PC-9 (cell line): Measurements from ENCODE around the gene SEC24B. TPM values are rescaled to one million over a fixed set of nuclear protein-coding genes. Genes with fewer than 3 reads are reported as not detected.

Source experiments
- BruUV-seq: library from RNA; stranded (reverse); fragments of 400-500 nt; replicated peaks from 2 replicates; lab custom pipeline; 2021; lab: Mats Ljungman, UMichigan
- CTCF ChIA-PET: fragments of 300-600 bp; sonication (Branson Sonifier 250); formaldehyde crosslinking; loops from one replicate; lab custom pipeline; 2022; ENCODE audit warnings: antibody characterized with exemption; lab: Charles Lee
- POLR2A ChIA-PET: fragments of 300-600 bp; sonication (Branson Sonifier 250); formaldehyde crosslinking; loops from one replicate; lab custom pipeline; 2022; ENCODE audit warnings: antibody characterized with exemption; ENCODE audit not compliant: unreplicated experiment; lab: Charles Lee
- DNase-seq, 2 experiments: peaks; one replicate each; pipeline versions ENCODE4 v3.0.0 to v3.0.0-alpha.2; 2015 to 2022; ENCODE audit warnings: mixed read lengths in 1 of 2
- H2AFZ ChIP-seq: fragments of 200-600 bp; sonication (generic); 2 replicates; pipeline ENCODE4 v1.8.1; 2017; ENCODE audit warnings: antibody characterized with exemption
- H3F3A ChIP-seq: fragments of 200-600 bp; sonication (generic); 2 replicates; pipeline ENCODE4 v1.8.1; 2017; ENCODE audit warnings: antibody characterized with exemption, mild to moderate bottlenecking, low read depth; ENCODE audit not compliant: insufficient read depth
- H3K27ac ChIP-seq: fragments of 200-600 bp; sonication (generic); 2 replicates; pipeline ENCODE4 v1.6.1; 2016; ENCODE audit warnings: mixed run types
- H3K27me3 ChIP-seq: fragments of 200-600 bp; sonication (generic); 2 replicates; pipeline ENCODE4 v1.6.1; 2016; ENCODE audit warnings: low read depth, mixed run types; ENCODE audit not compliant: insufficient read depth
- H3K36me3 ChIP-seq: fragments of 200-600 bp; sonication (generic); 2 replicates; pipeline ENCODE4 v1.6.1; 2016; ENCODE audit warnings: low read depth, mixed run types
- H3K4me1 ChIP-seq: fragments of 200-600 bp; sonication (generic); replicated peaks from 2 replicates; pipeline ENCODE4 v1.6.1; 2016; ENCODE audit warnings: mixed run types; ENCODE audit not compliant: insufficient read depth
- H3K4me2 ChIP-seq: fragments of 200-600 bp; sonication (generic); 2 replicates; pipeline ENCODE4 v1.6.1; 2017; ENCODE audit warnings: mixed run types
- H3K4me3 ChIP-seq: fragments of 200-600 bp; sonication (generic); 2 replicates; pipeline ENCODE4 v1.6.1; 2016; ENCODE audit warnings: mixed run types
- H3K79me2 ChIP-seq: fragments of 200-600 bp; sonication (generic); 2 replicates; pipeline ENCODE4 v1.6.1; 2017; ENCODE audit warnings: low read depth, mixed run types
- H3K9me2 ChIP-seq: fragments of 200-600 bp; sonication (generic); 2 replicates; pipeline ENCODE4 v1.8.1; 2017; ENCODE audit warnings: mild to moderate bottlenecking; ENCODE audit not compliant: insufficient read depth
- H3K9me3 ChIP-seq: fragments of 200-600 bp; sonication (generic); 2 replicates; pipeline ENCODE4 v1.8.1; 2016; ENCODE audit warnings: low read depth; ENCODE audit not compliant: insufficient read depth
- H4K20me1 ChIP-seq: fragments of 200-600 bp; sonication (generic); 2 replicates; pipeline ENCODE4 v1.8.1; 2017; ENCODE audit not compliant: insufficient read depth
- CTCF ChIP-seq: fragments of 200-600 bp; sonication (generic); conservative IDR thresholded peaks from 2 replicates; pipeline ENCODE4 v1.6.1; 2017; ENCODE audit warnings: mixed run types, antibody characterized with exemption, mild to moderate bottlenecking, moderate library complexity
- EZH2 ChIP-seq: fragments of 200-600 bp; sonication (generic); IDR thresholded peaks from 2 replicates; pipeline ENCODE4 v1.8.0; 2017; ENCODE audit warnings: antibody characterized with exemption, low read depth
- intact Hi-C: fragments of 100-400 bp; cut with micrococcal nuclease; formaldehyde crosslinking; loops from one replicate; pipeline ENCODE4 v1.10.0; 2022; ENCODE audit not compliant: unreplicated experiment
- microRNA-seq: library from miRNA; unstranded; fragments of <30 nt; microRNA quantifications from one replicate; pipeline ENCODE4 v1.2.0, GENCODE V29; 2021; ENCODE audit warnings: borderline number of aligned reads, borderline replicate concordance
- total RNA-seq: library from RNA; stranded (reverse); gene quantifications from 2 replicates; pipeline ENCODE4 v1.2.3, GENCODE V29; 2021

SEC24B gene
- total RNA-seq, 1 experiment from 2014 or later, result 21.7 TPM

- Histone ChIP-seq H3K9me2 (no peaks in the 10 kb centered on the region), H3K4me2 (no peak overlapping the region), H3K9me3 (no peaks in the 10 kb centered on the region), H3K27me3 (no peaks in the 10 kb centered on the region), H3K4me1 (peaks cover 5% of the 10 kb centered on the region; the same call in 1 of the 2 replicates), H4K20me1 (no peaks in the 10 kb centered on the region), H3K36me3 (no peaks in the 10 kb centered on the region), H3K4me3 (no peak overlapping the region), H3K27ac (no peak overlapping the region), H2AFZ (no peak overlapping the region), H3F3A (no peaks in the 10 kb centered on the region), H3K79me2 (no peaks in the 10 kb centered on the region)
- no TSS peak for BruUV-seq
- DNase-seq, result no peak
- intact Hi-C loops, result no loop called here
- POLR2A ChIA-PET, result no interaction called here
- CTCF ChIA-PET, result no interaction called here
- TF ChIP-seq EZH2 (no peak), CTCF (no peak)
Observed at GRCh38 chr4:109589605-109590004, 156.0 kb downstream of the SEC24B start.

Small RNA genes within 50 kb of the gene (microRNA-seq; reads per million reads assigned to microRNA genes)
- gene MIR576, result 3.4 reads per million

Other genes starting within 250 kb of the SEC24B start
- not detected in 2 replicates for gene COL25A1, start 131.2 kb upstream of the SEC24B start, total RNA-seq
- 15.4 and 17.0 TPM in 2 replicates for gene MCUB, start 126.4 kb downstream of the SEC24B start, total RNA-seq